ENCODE data around the gene HSPB8. TPM values are rescaled to one million over a fixed set of nuclear protein-coding genes. Genes with fewer than 3 reads are reported as not detected.
"Not testable (repeated sequence)": the region's sequence is repeated elsewhere in the genome, so short reads cannot be mapped to it uniquely, and the experiment has no call there.

HSPB8 gene
- total RNA-seq, 2 experiments from 2014 or later = not detected

DNA sequence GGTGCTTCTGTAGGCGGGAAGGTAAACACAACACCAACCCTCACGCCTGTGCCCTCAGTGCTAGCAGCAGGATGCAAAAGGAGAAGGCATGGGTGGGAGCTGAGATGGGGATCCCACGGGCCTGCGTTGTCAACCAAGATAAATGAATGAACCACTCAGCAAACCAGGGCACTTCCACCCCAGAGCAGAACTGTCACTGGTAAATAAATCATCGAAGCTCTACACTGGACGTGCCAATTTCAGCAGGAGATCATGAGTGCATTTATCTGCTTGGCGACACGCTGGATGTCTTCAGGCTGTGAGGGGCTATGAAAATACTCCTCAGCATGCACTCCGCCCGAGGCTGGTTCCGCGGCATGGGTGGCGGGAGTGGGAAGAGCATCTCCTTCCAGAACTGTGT lies 33.2 kb downstream of the HSPB8 start:
- H2AFZ ChIP-seq (ENCODE audit: low read length) = no peak overlapping the region
- H3K79me2 ChIP-seq (ENCODE audit: insufficient read depth, low read depth, low read length) = no peaks in the 10 kb centered on the region
- no peaks in the 10 kb centered on the region for H3K9me2 ChIP-seq (ENCODE audit: insufficient read depth, low read length)
- no peaks in the 10 kb centered on the region for H4K20me1 ChIP-seq (ENCODE audit: insufficient read depth, low read length)
- CTCF ChIA-PET (ENCODE audit: unreplicated experiment) = no interaction called here
- no peak overlapping the region for H3K27ac ChIP-seq (ENCODE audit: low read depth, low read length, poor library complexity, severe bottlenecking)
- POLR2A ChIA-PET = no interaction called here
- H3K4me2 ChIP-seq (ENCODE audit: low read length) = no peak overlapping the region
- BruUV-seq (replicated peaks) = no TSS peak
- no peaks in the 10 kb centered on the region for H3K4me1 ChIP-seq (ENCODE audit: insufficient read depth, low read length, poor library complexity, severe bottlenecking)
- intact Hi-C loops (cut with micrococcal nuclease; ENCODE audit: unreplicated experiment) = no loop called here
- H3K4me3 ChIP-seq (ENCODE audit: low read depth, low read length, poor library complexity, severe bottlenecking) = no peak overlapping the region
- TF ChIP-seq, protein P1, sequence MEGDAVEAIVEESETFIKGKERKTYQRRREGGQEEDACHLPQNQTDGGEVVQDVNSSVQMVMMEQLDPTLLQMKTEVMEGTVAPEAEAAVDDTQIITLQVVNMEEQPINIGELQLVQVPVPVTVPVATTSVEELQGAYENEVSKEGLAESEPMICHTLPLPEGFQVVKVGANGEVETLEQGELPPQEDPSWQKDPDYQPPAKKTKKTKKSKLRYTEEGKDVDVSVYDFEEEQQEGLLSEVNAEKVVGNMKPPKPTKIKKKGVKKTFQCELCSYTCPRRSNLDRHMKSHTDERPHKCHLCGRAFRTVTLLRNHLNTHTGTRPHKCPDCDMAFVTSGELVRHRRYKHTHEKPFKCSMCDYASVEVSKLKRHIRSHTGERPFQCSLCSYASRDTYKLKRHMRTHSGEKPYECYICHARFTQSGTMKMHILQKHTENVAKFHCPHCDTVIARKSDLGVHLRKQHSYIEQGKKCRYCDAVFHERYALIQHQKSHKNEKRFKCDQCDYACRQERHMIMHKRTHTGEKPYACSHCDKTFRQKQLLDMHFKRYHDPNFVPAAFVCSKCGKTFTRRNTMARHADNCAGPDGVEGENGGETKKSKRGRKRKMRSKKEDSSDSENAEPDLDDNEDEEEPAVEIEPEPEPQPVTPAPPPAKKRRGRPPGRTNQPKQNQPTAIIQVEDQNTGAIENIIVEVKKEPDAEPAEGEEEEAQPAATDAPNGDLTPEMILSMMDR (conservative IDR thresholded peaks at IDR 0.05; ENCODE audit: low read length) = no peak
- no peak for TF ChIP-seq EZH2phosphoT487 (IDR thresholded peaks at IDR 0.05; ENCODE audit: borderline replicate concordance, low read depth, low read length)
- H3K36me3 ChIP-seq (ENCODE audit: insufficient read depth, low read length) = no peaks in the 10 kb centered on the region
- no peaks in the 10 kb centered on the region for H3K9me3 ChIP-seq (ENCODE audit: low read length)
- no peak for DNase-seq (ENCODE audit: low spot score)

- H3K79me2 ChIP-seq (ENCODE audit: insufficient read depth, low read depth, low read length) = no peaks in the 10 kb centered on the region
- intact Hi-C loops (cut with micrococcal nuclease; ENCODE audit: unreplicated experiment) = no loop called here
- CTCF ChIA-PET (ENCODE audit: unreplicated experiment) = no interaction called here
- H3K9me2 ChIP-seq (ENCODE audit: insufficient read depth, low read length) = no peaks in the 10 kb centered on the region
- H3K27ac ChIP-seq (ENCODE audit: low read depth, low read length, poor library complexity, severe bottlenecking) = no peak overlapping the region
- no peak for TF ChIP-seq EZH2phosphoT487 (IDR thresholded peaks at IDR 0.05; ENCODE audit: borderline replicate concordance, low read depth, low read length)
- TF ChIP-seq, protein P1 (conservative IDR thresholded peaks at IDR 0.05; ENCODE audit: low read length) = no peak
- H2AFZ ChIP-seq (ENCODE audit: low read length) = no peak overlapping the region
- H3K36me3 ChIP-seq (ENCODE audit: insufficient read depth, low read length) = no peaks in the 10 kb centered on the region
- DNase-seq (ENCODE audit: low spot score) = no peak
- H3K4me3 ChIP-seq (ENCODE audit: low read depth, low read length, poor library complexity, severe bottlenecking) = no peak overlapping the region
- POLR2A ChIA-PET = no interaction called here
- H4K20me1 ChIP-seq (ENCODE audit: insufficient read depth, low read length) = no peaks in the 10 kb centered on the region
- no TSS peak for BruUV-seq (replicated peaks)
- no peaks in the 10 kb centered on the region for H3K4me1 ChIP-seq (ENCODE audit: insufficient read depth, low read length, poor library complexity, severe bottlenecking)
- no peaks in the 10 kb centered on the region for H3K9me3 ChIP-seq (ENCODE audit: low read length)
- H3K4me2 ChIP-seq (ENCODE audit: low read length) = no peak overlapping the region
These were observed 37.4 kb downstream of the HSPB8 start for GRCh38 chr12:119216084-119216483.

- H3K4me1 ChIP-seq (ENCODE audit: insufficient read depth, low read length, poor library complexity, severe bottlenecking); H3K4me2 ChIP-seq (ENCODE audit: low read length); H3K36me3 ChIP-seq (ENCODE audit: insufficient read depth, low read length); H3K27ac ChIP-seq (ENCODE audit: low read depth, low read length, poor library complexity, severe bottlenecking); H2AFZ ChIP-seq (ENCODE audit: low read length); CTCF ChIA-PET (ENCODE audit: unreplicated experiment); DNase-seq (ENCODE audit: low spot score); H4K20me1 ChIP-seq (ENCODE audit: insufficient read depth, low read length); intact Hi-C loops (cut with micrococcal nuclease; ENCODE audit: unreplicated experiment); BruUV-seq (replicated peaks); POLR2A ChIA-PET; H3K79me2 ChIP-seq (ENCODE audit: insufficient read depth, low read depth, low read length); H3K4me3 ChIP-seq (ENCODE audit: low read depth, low read length, poor library complexity, severe bottlenecking); H3K9me3 ChIP-seq (ENCODE audit: low read length); H3K9me2 ChIP-seq (ENCODE audit: insufficient read depth, low read length): not testable (repeated sequence)
These were observed 40.1 kb downstream of the HSPB8 start for GRCh38 chr12:119218875-119219274.
